Fibroblast of lung (primary cell): ENCODE results near the gene PIGBOS1. TPM values are rescaled to one million over a fixed set of nuclear protein-coding genes. Genes with fewer than 3 reads are reported as not detected.
A peak's percentile ranks its signal among the peaks of the same experiment; 100 is the strongest.

Source experiments
- DNase-seq, 2 donors: peaks; one replicate each; pipeline versions ENCODE4 v3.0.0 to v3.0.0-alpha.2; 2010; ENCODE audit warnings: low read depth in 2 of 2
- H2AFZ ChIP-seq: 2 replicates; pipeline ENCODE4 v1.5.1; 2012; ENCODE audit warnings: low read length, control low read depth, inconsistent platforms
- H3K27ac ChIP-seq: 2 replicates; pipeline ENCODE4 v1.5.1; 2011; ENCODE audit warnings: low read length, control low read depth; ENCODE audit not compliant: insufficient read depth
- H3K27me3 ChIP-seq: 2 replicates; pipeline ENCODE4 v1.5.1; 2011; ENCODE audit warnings: mild to moderate bottlenecking, low read length; ENCODE audit not compliant: control insufficient read depth, insufficient read depth
- H3K36me3 ChIP-seq: 2 replicates; pipeline ENCODE4 v1.5.1; 2011; ENCODE audit warnings: low read length; ENCODE audit not compliant: control insufficient read depth, insufficient read depth
- H3K4me1 ChIP-seq: 2 replicates; pipeline ENCODE4 v1.5.1; 2011; ENCODE audit warnings: low read length; ENCODE audit not compliant: control insufficient read depth, insufficient read depth; ENCODE audit errors: extremely low read depth
- H3K4me2 ChIP-seq: 2 replicates; pipeline ENCODE4 v1.5.1; 2011; ENCODE audit warnings: low read length, control low read depth; ENCODE audit not compliant: insufficient read depth; ENCODE audit errors: extremely low read depth
- H3K4me3 ChIP-seq, 4 experiments: fragments of 200-600 bp in 1 of 4; sonication (generic) in 1 of 4; replicated peaks in 1 of 4; 2 replicates each; pipeline ENCODE4 v1.5.1; 2011 to 2016; ENCODE audit warnings: low read length in 4 of 4, low read depth in 3 of 4, mild to moderate bottlenecking in 3 of 4, control low read depth in 2 of 4, inconsistent platforms in 1 of 4, mixed read lengths in 1 of 4; ENCODE audit not compliant: insufficient read depth in 1 of 4; ENCODE audit errors: control extremely low read depth in 1 of 4
- H3K79me2 ChIP-seq: 2 replicates; pipeline ENCODE4 v1.5.1; 2012; ENCODE audit warnings: mild to moderate bottlenecking, low read length, inconsistent platforms; ENCODE audit not compliant: control insufficient read depth, insufficient read depth
- H3K9ac ChIP-seq: 2 replicates; pipeline ENCODE4 v1.5.1; 2011; ENCODE audit warnings: mild to moderate bottlenecking, low read length, control low read depth; ENCODE audit not compliant: insufficient read depth
- H3K9me3 ChIP-seq: 2 replicates; pipeline ENCODE4 v1.5.1; 2012; ENCODE audit warnings: low read depth, low read length; ENCODE audit not compliant: control insufficient read depth, insufficient read depth
- H4K20me1 ChIP-seq: 2 replicates; pipeline ENCODE4 v1.5.1; 2011; ENCODE audit warnings: low read length; ENCODE audit not compliant: control insufficient read depth, insufficient read depth; ENCODE audit errors: extremely low read depth
- EZH2 ChIP-seq: IDR thresholded peaks from 2 replicates; pipeline ENCODE4 v1.5.1; 2012; ENCODE audit warnings: low read length, control low read depth, mild to moderate bottlenecking; ENCODE audit errors: missing control alignments
- polyA plus RNA-seq, 2 donors: library from polyadenylated mRNA; depleted of rRNA in 1 of 2; stranded (reverse) in 1 of 2; unstranded in 1 of 2; fragments of >200 nt; gene quantifications; 2 replicates each; pipeline ENCODE4 v1.2.1, GENCODE V29; 2011 to 2012; ENCODE audit warnings: missing spikeins in 1 of 2
- total RNA-seq: library from RNA; depleted of rRNA; stranded (reverse); fragments of >200 nt; gene quantifications from 2 replicates; pipeline ENCODE4 v1.2.1, GENCODE V29; 2014
- TF ChIP-seq, protein P1 (sequence below), 2 donors: IDR thresholded peaks in 1 of 2; conservative IDR thresholded peaks in 1 of 2; 1 replicate in 1 of 2; 2 replicates in 1 of 2; pipeline ENCODE4 v1.5.1; 2011 to 2012; ENCODE audit warnings: low read length in 2 of 2, control low read depth in 1 of 2, inconsistent platforms in 1 of 2, low read depth in 1 of 2, mild to moderate bottlenecking in 1 of 2

The PIGBOS1 gene
- total and polyA plus RNA-seq, 2 donors (not counting 1 experiment from before 2014, with no cell fraction given), result 10.9 to 18.5 TPM

DNA sequence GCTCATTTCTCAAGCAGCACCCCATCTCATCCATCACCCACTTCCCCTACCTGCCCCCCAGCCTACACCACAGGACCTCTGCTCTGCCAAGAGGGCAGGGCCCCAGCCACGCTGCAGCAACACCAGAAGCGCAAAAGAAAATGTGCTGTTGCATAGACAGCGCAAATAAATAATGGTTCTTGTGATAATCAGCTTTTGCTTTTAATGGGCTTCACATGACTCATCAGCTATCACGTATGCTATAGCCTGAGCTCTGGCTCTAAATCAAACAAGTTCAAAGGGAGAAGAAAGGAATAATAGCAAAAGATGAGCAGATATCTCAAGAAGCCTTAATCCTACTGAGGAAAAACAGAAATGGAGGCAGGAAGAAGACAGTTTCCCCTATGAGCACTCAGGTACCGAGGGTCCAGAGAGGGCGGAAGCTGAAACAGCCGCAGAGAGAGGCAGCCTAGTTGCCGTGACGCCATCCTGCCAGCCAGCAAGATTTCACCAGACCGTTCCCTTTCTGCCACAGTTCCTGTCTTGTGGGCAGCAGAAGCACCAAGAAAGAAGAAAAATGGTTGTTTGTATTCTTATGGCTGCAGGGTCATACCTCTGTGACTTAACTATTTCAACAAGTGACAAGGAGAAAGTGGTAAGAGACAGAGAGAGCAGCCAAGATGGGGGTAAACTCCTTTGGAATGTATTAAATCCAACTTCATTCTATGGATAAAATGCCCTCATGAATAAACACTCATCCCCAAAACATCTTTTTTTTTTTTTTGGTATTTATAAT, 51.3 kb downstream of the PIGBOS1 start:
- peak; percentile 75 to 83 for DNase-seq
- no peaks in the 10 kb centered on the region for H3K36me3 ChIP-seq
- TF ChIP-seq, protein P1, sequence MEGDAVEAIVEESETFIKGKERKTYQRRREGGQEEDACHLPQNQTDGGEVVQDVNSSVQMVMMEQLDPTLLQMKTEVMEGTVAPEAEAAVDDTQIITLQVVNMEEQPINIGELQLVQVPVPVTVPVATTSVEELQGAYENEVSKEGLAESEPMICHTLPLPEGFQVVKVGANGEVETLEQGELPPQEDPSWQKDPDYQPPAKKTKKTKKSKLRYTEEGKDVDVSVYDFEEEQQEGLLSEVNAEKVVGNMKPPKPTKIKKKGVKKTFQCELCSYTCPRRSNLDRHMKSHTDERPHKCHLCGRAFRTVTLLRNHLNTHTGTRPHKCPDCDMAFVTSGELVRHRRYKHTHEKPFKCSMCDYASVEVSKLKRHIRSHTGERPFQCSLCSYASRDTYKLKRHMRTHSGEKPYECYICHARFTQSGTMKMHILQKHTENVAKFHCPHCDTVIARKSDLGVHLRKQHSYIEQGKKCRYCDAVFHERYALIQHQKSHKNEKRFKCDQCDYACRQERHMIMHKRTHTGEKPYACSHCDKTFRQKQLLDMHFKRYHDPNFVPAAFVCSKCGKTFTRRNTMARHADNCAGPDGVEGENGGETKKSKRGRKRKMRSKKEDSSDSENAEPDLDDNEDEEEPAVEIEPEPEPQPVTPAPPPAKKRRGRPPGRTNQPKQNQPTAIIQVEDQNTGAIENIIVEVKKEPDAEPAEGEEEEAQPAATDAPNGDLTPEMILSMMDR (conservative IDR thresholded peaks at IDR 0.05 in 1 of 2, IDR thresholded peaks at IDR 0.05 in 1 of 2; ENCODE audit: low read depth in 1 of 2, low read length in 2 of 2), result no peak
- no peak for TF ChIP-seq EZH2
- no peak overlapping the region for H2AFZ ChIP-seq
- no peaks in the 10 kb centered on the region for H4K20me1 ChIP-seq
- no peaks in the 10 kb centered on the region for H3K27me3 ChIP-seq
- H3K4me1 ChIP-seq, result no peaks in the 10 kb centered on the region
- H3K27ac ChIP-seq, result no peak overlapping the region
- no peak overlapping the region for H3K9ac ChIP-seq
- peak overlapping the region; percentile 35 for H3K4me2 ChIP-seq
- H3K9me3 ChIP-seq, result no peaks in the 10 kb centered on the region
- H3K79me2 ChIP-seq, result no peaks in the 10 kb centered on the region
- H3K4me3 ChIP-seq, result peak overlapping the region in 1 of 4 experiments; percentile 30

Other genes with a start within 250 kb of the PIGBOS1 start
- 117 and 127 TPM in 2 replicates for gene RSL24D1, start 122.2 kb downstream of the PIGBOS1 start, total RNA-seq
- 54.4 and 56.8 TPM in 2 replicates for gene RSL24D1, start 122.2 kb downstream of the PIGBOS1 start, polyA plus RNA-seq
- 10.3 and 14.4 TPM in 2 replicates for gene RAB27A, start 29.3 kb downstream of the PIGBOS1 start, total RNA-seq
- gene RAB27A, start 29.3 kb downstream of the PIGBOS1 start, polyA plus RNA-seq, result 34.9 and 47.4 TPM in 2 replicates
- 9.0 and 18.8 TPM in 2 replicates for gene PIGB, start 99 bp upstream of the PIGBOS1 start, total RNA-seq
- 24.1 and 27.4 TPM in 2 replicates for gene PIGB, start 99 bp upstream of the PIGBOS1 start, polyA plus RNA-seq
- 64.6 and 80.9 TPM in 2 replicates for gene CCPG1, start 89.2 kb upstream of the PIGBOS1 start, total RNA-seq
- 32.5 and 50.0 TPM in 2 replicates for gene CCPG1, start 89.2 kb upstream of the PIGBOS1 start, polyA plus RNA-seq
- 2.3 and 3.1 TPM in 2 replicates for gene PIERCE2, start 89.4 kb upstream of the PIGBOS1 start, total RNA-seq
- 3.2 and 4.0 TPM in 2 replicates for gene PIERCE2, start 89.4 kb upstream of the PIGBOS1 start, polyA plus RNA-seq
- 0.77 and 1.7 TPM in 2 replicates for gene DNAAF4, start 189.1 kb upstream of the PIGBOS1 start, total RNA-seq
- gene DNAAF4, start 189.1 kb upstream of the PIGBOS1 start, polyA plus RNA-seq, result 2.0 and 2.5 TPM in 2 replicates